Measurements from ENCODE around the gene DNAH1.

Gene DNAH1

DNA sequence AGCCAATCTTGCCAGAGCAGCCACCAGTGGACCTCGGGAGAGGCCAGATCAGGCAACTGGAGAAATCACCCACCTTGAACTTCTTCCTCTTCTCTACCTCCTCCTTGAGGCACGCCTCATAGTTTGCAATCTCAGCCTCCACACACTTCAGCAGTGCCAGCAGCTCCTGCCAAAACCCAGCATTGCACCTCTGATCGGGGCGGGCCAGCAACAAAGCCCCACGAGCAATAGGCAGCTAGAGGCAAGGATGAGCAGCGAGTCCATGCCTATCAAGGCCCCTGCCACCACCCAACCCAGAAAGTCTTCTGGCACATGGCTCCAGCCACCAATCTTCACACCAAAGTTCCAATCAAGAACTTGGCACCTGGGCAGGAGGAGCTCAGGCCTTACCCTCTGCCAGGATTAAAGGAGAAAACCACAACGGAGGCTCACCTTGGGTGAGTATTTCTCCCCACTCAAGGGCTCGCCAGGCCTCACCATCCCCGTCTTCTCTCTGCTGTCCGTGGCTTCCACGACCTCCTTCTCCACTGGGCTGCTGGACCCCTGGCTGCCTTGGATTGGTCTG is 86.7 kb downstream of the DNAH1 start:
- H3K36me3 ChIP-seq (ENCODE audit: control insufficient read depth in 1 of 2, insufficient read depth in 2 of 2, low read length in 2 of 2): peaks cover 70 to 74% of the 10 kb centered on the region in 2 donors

DNA sequence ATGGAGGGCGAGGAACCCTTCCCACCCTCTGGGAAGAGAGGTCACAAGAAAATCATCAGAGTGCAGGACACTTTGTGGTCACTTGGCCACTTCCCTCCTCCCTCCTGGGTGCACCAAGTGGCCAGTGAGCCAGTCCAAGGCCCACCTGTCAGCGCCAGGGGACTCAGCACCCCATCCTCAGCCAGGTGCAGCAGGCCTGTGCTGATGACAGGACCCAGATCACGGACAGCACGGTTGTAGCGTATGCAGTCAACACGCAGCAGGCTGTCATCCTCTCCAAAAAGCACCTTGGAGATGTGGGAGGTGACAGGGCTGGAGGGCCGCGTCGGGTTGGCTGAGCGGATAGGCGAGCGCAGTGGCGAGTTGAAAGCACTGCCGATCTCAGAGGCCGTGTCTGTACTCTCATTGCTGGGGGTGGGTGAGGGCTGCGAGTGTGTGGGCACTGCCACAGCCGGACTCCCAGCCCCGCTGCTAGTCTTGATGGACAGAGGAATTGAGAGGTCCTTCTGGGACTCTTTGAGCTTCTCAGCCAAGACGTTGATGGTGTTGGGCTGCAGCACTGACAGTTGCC is 87.2 kb downstream of the DNAH1 start:
- Histone ChIP-seq H3K4me1 (ENCODE audit: control insufficient read depth in 1 of 2, insufficient read depth in 2 of 2, low read length in 2 of 2) (peaks cover 0 to 15% of the 10 kb centered on the region in 2 donors), H3K36me3 (ENCODE audit: control insufficient read depth in 1 of 2, insufficient read depth in 2 of 2, low read length in 2 of 2) (peaks cover 72 to 75% of the 10 kb centered on the region in 2 donors), H3K4me3 (ENCODE audit: low read depth in 1 of 2, low read length in 2 of 2) (no peak overlapping the region), H3K27ac (ENCODE audit: low read length) (no peak overlapping the region), H3K27me3 (ENCODE audit: low read depth, low read length) (no peaks in the 10 kb centered on the region), H3K9me3 (ENCODE audit: control insufficient read depth in 1 of 2, low read length in 2 of 2) (no peaks in the 10 kb centered on the region)

More for the DNA sequence above, 86.7 kb downstream of the DNAH1 start:
- H3K27ac ChIP-seq (ENCODE audit: low read length): no peak overlapping the region
- H3K4me3 ChIP-seq (ENCODE audit: low read depth in 1 of 2, low read length in 2 of 2): no peak overlapping the region
- H3K4me1 ChIP-seq (ENCODE audit: control insufficient read depth in 1 of 2, insufficient read depth in 2 of 2, low read length in 2 of 2): peaks cover 0 to 9% of the 10 kb centered on the region in 2 donors
- no peaks in the 10 kb centered on the region for H3K27me3 ChIP-seq (ENCODE audit: low read depth, low read length)
- no peaks in the 10 kb centered on the region for H3K9me3 ChIP-seq (ENCODE audit: control insufficient read depth in 1 of 2, low read length in 2 of 2)

DNA sequence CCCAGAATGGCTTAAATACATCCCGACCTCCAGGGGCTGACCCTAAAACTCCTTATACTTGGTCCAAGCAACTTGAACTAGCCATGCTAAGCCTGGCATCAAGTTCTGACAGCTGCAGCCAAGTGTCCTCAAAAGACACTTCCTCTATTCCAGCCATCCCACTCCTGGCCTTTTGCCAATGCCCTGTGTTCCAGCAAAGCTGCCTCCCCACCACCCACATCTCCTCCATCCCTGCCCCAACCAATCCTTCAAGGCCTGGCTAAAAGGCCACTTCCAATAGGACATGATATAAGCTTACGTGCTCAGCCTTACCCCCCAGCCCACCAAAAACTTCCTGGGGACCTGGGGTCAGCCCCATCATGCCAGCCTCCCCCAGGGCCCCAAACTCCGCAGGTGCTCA is 87.8 kb downstream of the DNAH1 start:
- Histone ChIP-seq H3K27ac (ENCODE audit: low read length) (no peak overlapping the region), H3K27me3 (ENCODE audit: low read depth, low read length) (no peaks in the 10 kb centered on the region), H3K36me3 (ENCODE audit: control insufficient read depth in 1 of 2, insufficient read depth in 2 of 2, low read length in 2 of 2) (peaks cover 72 to 75% of the 10 kb centered on the region in 2 donors), H3K9me3 (ENCODE audit: control insufficient read depth in 1 of 2, low read length in 2 of 2) (no peaks in the 10 kb centered on the region), H3K4me1 (ENCODE audit: control insufficient read depth in 1 of 2, insufficient read depth in 2 of 2, low read length in 2 of 2) (peaks cover 4 to 21% of the 10 kb centered on the region in 2 donors), H3K4me3 (ENCODE audit: low read depth in 1 of 2, low read length in 2 of 2) (no peak overlapping the region)

DNA sequence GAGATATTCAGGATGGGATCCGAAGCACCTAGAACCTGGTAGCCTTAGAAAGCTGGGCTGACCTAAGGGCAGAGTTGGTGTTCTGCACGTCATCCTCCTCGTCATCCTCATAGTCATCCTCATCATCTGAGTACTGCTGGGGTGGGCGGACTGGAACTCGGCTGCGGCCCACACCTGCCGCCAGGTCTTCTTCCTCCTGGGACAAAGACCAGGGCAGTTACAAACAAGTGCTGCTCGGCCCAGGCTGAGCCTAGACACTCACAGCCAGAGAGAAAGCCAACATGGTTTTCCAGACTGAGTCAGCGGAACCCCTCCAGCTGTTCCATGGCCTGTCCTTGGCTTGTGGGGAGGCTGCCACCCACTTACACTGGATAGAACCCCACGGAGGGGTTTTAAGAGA is 88.3 kb downstream of the DNAH1 start:
- Histone ChIP-seq H3K36me3 (ENCODE audit: control insufficient read depth in 1 of 2, insufficient read depth in 2 of 2, low read length in 2 of 2) (peaks cover 72 to 75% of the 10 kb centered on the region in 2 donors), H3K27ac (ENCODE audit: low read length) (no peak overlapping the region), H3K9me3 (ENCODE audit: control insufficient read depth in 1 of 2, low read length in 2 of 2) (no peaks in the 10 kb centered on the region), H3K27me3 (ENCODE audit: low read depth, low read length) (no peaks in the 10 kb centered on the region), H3K4me1 (ENCODE audit: control insufficient read depth in 1 of 2, insufficient read depth in 2 of 2, low read length in 2 of 2) (peaks cover 6 to 25% of the 10 kb centered on the region in 2 donors), H3K4me3 (ENCODE audit: low read depth in 1 of 2, low read length in 2 of 2) (no peak overlapping the region)

DNA sequence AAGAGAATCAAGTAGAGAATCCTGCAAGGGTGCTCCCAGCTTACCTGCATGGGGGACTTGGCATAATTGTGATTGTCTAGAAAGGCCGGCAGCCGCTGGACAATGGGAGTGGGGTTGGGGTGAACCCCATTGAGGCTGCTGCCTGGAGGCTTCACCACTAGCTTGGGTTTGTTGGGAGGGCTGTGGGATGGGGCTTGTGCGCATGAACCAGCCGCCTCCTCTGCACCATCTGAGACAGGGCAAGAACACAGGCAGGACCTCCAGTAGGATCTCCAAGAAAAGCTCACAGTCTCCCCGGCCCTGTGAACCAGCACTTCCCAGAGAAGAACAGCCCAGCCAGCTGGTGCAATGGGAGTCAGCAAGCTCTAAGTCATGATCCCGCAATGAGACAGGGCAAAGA is 88.9 kb downstream of the DNAH1 start:
- H3K27me3 ChIP-seq (ENCODE audit: low read depth, low read length): no peaks in the 10 kb centered on the region
- no peak overlapping the region for H3K27ac ChIP-seq (ENCODE audit: low read length)
- H3K9me3 ChIP-seq (ENCODE audit: control insufficient read depth in 1 of 2, low read length in 2 of 2): no peaks in the 10 kb centered on the region
- H3K36me3 ChIP-seq (ENCODE audit: control insufficient read depth in 1 of 2, insufficient read depth in 2 of 2, low read length in 2 of 2): peaks cover 71 to 75% of the 10 kb centered on the region in 2 donors
- H3K4me1 ChIP-seq (ENCODE audit: control insufficient read depth in 1 of 2, insufficient read depth in 2 of 2, low read length in 2 of 2): peaks cover 6 to 25% of the 10 kb centered on the region in 2 donors
- no peak overlapping the region for H3K4me3 ChIP-seq (ENCODE audit: low read depth in 1 of 2, low read length in 2 of 2)

DNA sequence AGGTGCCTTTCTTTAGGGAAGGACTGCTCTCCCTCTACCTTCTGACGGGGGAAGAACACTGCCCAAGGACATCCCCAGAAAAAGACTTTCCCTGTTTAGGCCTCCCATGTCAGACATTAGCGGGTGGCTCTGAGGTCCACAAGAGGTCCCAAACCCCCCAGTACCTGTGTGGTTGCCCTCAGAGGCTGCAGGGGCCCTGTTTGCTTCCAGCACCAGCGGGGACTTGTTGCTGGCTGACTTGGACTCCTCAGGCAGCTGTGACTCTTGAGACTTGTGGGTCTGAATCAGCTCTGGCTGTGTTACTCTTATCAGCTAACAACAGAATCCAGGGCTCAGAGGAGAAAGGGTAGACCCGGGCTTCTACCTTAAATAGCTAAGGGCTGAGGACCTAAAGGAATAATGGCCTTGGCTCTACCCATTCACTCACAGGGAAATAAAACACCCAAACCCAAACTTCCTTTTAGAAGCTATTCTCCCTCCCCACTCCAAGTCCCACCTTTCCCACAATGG is 89.5 kb downstream of the DNAH1 start:
- Histone ChIP-seq H3K4me3 (ENCODE audit: low read depth in 1 of 2, low read length in 2 of 2) (no peak overlapping the region), H3K27ac (ENCODE audit: low read length) (no peak overlapping the region), H3K9me3 (ENCODE audit: control insufficient read depth in 1 of 2, low read length in 2 of 2) (no peaks in the 10 kb centered on the region), H3K36me3 (ENCODE audit: control insufficient read depth in 1 of 2, insufficient read depth in 2 of 2, low read length in 2 of 2) (peaks cover 67 to 73% of the 10 kb centered on the region in 2 donors), H3K27me3 (ENCODE audit: low read depth, low read length) (no peaks in the 10 kb centered on the region), H3K4me1 (ENCODE audit: control insufficient read depth in 1 of 2, insufficient read depth in 2 of 2, low read length in 2 of 2) (peaks cover 6 to 25% of the 10 kb centered on the region in 2 donors)

DNA sequence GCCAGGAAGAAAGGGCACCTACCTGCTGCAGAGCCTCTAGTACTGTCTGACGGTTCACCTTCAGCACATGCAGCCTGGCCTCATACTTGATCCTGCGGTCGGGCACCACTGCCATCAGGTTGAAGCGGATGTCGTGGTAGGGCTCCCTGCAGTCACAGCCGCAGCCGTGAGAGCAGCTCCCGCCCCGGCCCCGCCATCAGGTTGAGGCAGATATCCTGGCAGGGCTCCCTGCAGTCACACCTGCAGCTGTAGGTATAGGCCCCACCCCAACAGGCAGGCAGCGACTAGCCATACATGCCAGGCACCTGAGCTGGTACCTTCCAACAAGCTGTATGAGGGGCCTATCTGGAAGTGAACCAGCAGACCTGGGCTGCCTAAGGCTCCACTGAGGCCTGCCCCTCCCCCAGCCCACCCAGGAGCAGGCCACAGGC is 90.1 kb downstream of the DNAH1 start:
- Histone ChIP-seq H3K9me3 (ENCODE audit: control insufficient read depth in 1 of 2, low read length in 2 of 2) (no peaks in the 10 kb centered on the region), H3K4me1 (ENCODE audit: control insufficient read depth in 1 of 2, insufficient read depth in 2 of 2, low read length in 2 of 2) (peaks cover 6 to 27% of the 10 kb centered on the region in 2 donors), H3K36me3 (ENCODE audit: control insufficient read depth in 1 of 2, insufficient read depth in 2 of 2, low read length in 2 of 2) (peaks cover 61 to 67% of the 10 kb centered on the region in 2 donors), H3K27me3 (ENCODE audit: low read depth, low read length) (no peaks in the 10 kb centered on the region), H3K27ac (ENCODE audit: low read length) (no peak overlapping the region), H3K4me3 (ENCODE audit: low read depth in 1 of 2, low read length in 2 of 2) (no peak overlapping the region)

DNA sequence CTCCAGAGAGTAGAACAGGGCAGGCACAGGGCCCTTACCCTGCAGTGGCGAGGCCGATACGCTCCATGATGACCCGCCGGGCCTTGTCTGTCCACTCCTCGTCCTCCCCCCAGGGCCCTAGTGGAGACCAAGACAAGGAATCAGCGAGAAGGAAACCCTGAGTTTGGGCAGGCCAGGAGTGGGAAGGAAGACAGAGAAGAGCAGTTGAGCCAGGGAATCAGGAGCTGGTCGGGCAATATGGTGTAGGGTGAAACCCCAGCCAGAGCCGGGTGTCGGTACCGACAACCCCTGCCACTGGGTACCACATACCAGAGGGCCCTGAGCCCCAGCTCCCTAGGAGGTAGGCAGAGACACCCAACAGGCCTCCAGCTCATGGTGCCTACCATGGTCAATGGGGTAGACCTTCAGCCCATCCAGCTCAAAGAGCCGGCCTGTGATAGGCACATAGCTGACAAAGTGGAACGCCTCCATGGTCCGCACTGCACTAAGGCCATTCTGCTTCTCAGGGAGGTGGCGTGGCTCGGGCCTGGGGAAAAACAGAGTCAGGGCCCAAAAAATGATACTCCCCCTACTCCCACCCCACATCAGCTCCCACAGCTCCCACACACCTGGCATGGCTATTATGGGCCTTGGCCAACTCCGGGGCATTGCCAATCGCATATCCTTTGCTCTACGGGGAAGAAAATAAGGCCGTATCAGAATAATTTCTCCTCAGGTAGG is 90.8 kb downstream of the DNAH1 start:
- Histone ChIP-seq H3K27me3 (ENCODE audit: low read depth, low read length) (no peaks in the 10 kb centered on the region), H3K4me1 (ENCODE audit: control insufficient read depth in 1 of 2, insufficient read depth in 2 of 2, low read length in 2 of 2) (peaks cover 6 to 34% of the 10 kb centered on the region in 2 donors), H3K36me3 (ENCODE audit: control insufficient read depth in 1 of 2, insufficient read depth in 2 of 2, low read length in 2 of 2) (peaks cover 54 to 60% of the 10 kb centered on the region in 2 donors), H3K27ac (ENCODE audit: low read length) (no peak overlapping the region), H3K9me3 (ENCODE audit: control insufficient read depth in 1 of 2, low read length in 2 of 2) (no peaks in the 10 kb centered on the region), H3K4me3 (ENCODE audit: low read depth in 1 of 2, low read length in 2 of 2) (no peak overlapping the region)

DNA sequence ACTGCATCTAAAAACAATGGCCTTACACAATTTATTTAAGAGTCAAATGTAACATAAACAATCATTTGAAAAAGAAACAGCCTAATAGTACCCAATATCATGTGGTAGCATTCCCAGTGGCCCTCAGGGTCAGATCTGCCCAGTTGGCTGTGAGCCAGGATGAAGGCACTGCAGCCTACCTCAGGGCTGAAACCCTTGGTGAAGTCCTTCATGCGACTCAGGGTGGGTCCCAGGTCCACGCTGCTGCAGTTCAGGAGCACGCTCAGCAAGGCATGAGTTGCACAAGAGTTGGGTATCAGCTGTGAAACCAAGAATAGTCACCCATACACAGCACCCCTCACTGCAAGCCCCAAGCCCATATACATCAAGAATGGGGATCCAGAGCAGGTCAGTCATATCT is 91.7 kb downstream of the DNAH1 start:
- no peaks in the 10 kb centered on the region for H3K9me3 ChIP-seq (ENCODE audit: control insufficient read depth in 1 of 2, low read length in 2 of 2)
- H3K36me3 ChIP-seq (ENCODE audit: control insufficient read depth in 1 of 2, insufficient read depth in 2 of 2, low read length in 2 of 2): peaks cover 46 to 52% of the 10 kb centered on the region in 2 donors
- no peak overlapping the region for H3K27ac ChIP-seq (ENCODE audit: low read length)
- peaks cover 11 to 42% of the 10 kb centered on the region in 2 donors for H3K4me1 ChIP-seq (ENCODE audit: control insufficient read depth in 1 of 2, insufficient read depth in 2 of 2, low read length in 2 of 2)
- no peak overlapping the region for H3K4me3 ChIP-seq (ENCODE audit: low read depth in 1 of 2, low read length in 2 of 2)
- no peaks in the 10 kb centered on the region for H3K27me3 ChIP-seq (ENCODE audit: low read depth, low read length)

DNA sequence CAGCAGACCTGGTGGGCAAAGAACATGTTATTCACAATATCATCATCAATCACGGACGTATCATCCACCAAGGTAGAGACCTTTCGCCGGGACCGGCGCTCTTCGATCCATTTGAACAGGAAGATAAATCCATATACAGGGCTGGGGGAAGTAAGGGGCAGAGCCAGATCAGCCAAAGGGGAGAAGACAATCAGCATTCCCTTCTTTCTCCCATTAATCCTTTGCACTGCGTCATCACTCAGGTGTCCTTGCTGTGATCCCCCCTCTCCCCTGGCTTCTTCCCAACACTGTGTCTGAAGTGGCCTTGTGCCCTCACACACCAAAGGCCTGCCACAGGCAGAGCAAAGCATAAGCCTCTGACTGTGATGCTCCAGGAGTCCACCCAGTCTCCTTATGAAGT is 92.3 kb downstream of the DNAH1 start:
- H3K9me3 ChIP-seq (ENCODE audit: control insufficient read depth in 1 of 2, low read length in 2 of 2): no peaks in the 10 kb centered on the region
- H3K4me1 ChIP-seq (ENCODE audit: control insufficient read depth in 1 of 2, insufficient read depth in 2 of 2, low read length in 2 of 2): peaks cover 11 to 47% of the 10 kb centered on the region in 2 donors
- no peak overlapping the region for H3K4me3 ChIP-seq (ENCODE audit: low read depth in 1 of 2, low read length in 2 of 2)
- H3K27me3 ChIP-seq (ENCODE audit: low read depth, low read length): no peaks in the 10 kb centered on the region
- H3K36me3 ChIP-seq (ENCODE audit: control insufficient read depth in 1 of 2, insufficient read depth in 2 of 2, low read length in 2 of 2): peaks cover 39 to 45% of the 10 kb centered on the region in 2 donors
- peak overlapping the region; percentile 78 for H3K27ac ChIP-seq (ENCODE audit: low read length)

DNA sequence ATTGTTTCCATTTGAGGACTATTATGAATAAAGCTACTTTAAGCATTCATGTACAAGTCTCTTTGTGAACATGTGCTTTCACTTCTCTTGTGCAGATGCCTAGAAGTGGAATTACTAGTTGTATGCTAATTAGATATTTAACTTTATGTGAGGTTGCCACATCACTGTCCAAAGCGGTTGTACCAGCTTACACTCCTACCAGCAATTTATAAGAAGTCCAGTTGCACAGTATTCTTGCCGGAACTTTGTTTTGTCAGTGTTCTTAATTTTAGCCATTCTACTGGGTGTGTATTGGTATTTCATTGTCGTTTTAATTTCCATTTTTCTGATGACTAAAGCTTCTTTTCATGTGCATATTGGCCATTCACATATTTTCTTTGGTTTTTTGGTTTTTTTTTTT is 99.7 kb downstream of the DNAH1 start:
- no peaks in the 10 kb centered on the region for H3K27me3 ChIP-seq (ENCODE audit: low read depth, low read length)
- peaks cover 4 to 22% of the 10 kb centered on the region in 2 donors for H3K4me1 ChIP-seq (ENCODE audit: control insufficient read depth in 1 of 2, insufficient read depth in 2 of 2, low read length in 2 of 2)
- no peaks in the 10 kb centered on the region for H3K9me3 ChIP-seq (ENCODE audit: control insufficient read depth in 1 of 2, low read length in 2 of 2)
- peaks cover 1 to 4% of the 10 kb centered on the region in 2 donors for H3K36me3 ChIP-seq (ENCODE audit: control insufficient read depth in 1 of 2, insufficient read depth in 2 of 2, low read length in 2 of 2)
- no peak overlapping the region for H3K4me3 ChIP-seq (ENCODE audit: low read depth in 1 of 2, low read length in 2 of 2)
- no peak overlapping the region for H3K27ac ChIP-seq (ENCODE audit: low read length)

All from muscle layer of duodenum (tissue), 2 donors.